Endometrial microvascular endothelial cells (primary cell): ENCODE measurements around the gene RPS6KA5. TPM values are rescaled to one million over a fixed set of nuclear protein-coding genes. Genes with fewer than 3 reads are reported as not detected.
"Not testable (repeated sequence)": the region's sequence is repeated elsewhere in the genome, so short reads cannot be mapped to it uniquely, and the experiment has no call there.

Experiments
- in situ Hi-C: cut with HindIII; loops from 2 replicates; pipeline ENCODE4 v1.10.0; 2017; ENCODE audit warnings: low sequenced_read_pairs, low pct_unique_long_range_greater_than_20kb; ENCODE audit errors: inconsistent ontology term
- total RNA-seq: library from RNA; depleted of rRNA; stranded (reverse); fragments of >200 nt; gene quantifications from one replicate; pipeline ENCODE4 v1.2.3, GENCODE V29; 2015; ENCODE audit errors: inconsistent ontology term

RPS6KA5 gene
- total RNA-seq, 1 donor from 2014 or later = 2.5 TPM

GRCh38 chr14:90857866-90858265 lies 202.6 kb downstream of the RPS6KA5 start:
- in situ Hi-C loops = no loop called here

GRCh38 chr14:90856115-90856514 lies 204.3 kb downstream of the RPS6KA5 start:
- in situ Hi-C loops = not testable (repeated sequence)

GRCh38 chr14:90853116-90853515 lies 207.3 kb downstream of the RPS6KA5 start:
- in situ Hi-C loops = no loop called here

GRCh38 chr14:90851327-90852036 lies 209.0 kb downstream of the RPS6KA5 start:
- in situ Hi-C loops = no loop called here

- in situ Hi-C loops = no loop called here
These were observed 210.0 kb downstream of the RPS6KA5 start for GRCh38 chr14:90850487-90850886.

GRCh38 chr14:90849787-90850444 lies 210.5 kb downstream of the RPS6KA5 start:
- in situ Hi-C loops = no loop called here

- in situ Hi-C loops = no loop called here
These were observed 211.3 kb downstream of the RPS6KA5 start for GRCh38 chr14:90848944-90849731.

GRCh38 chr14:90846511-90846910 lies 213.9 kb downstream of the RPS6KA5 start:
- in situ Hi-C loops = no loop called here

- in situ Hi-C loops = no loop called here
These were observed 216.1 kb downstream of the RPS6KA5 start for GRCh38 chr14:90844321-90844720.

GRCh38 chr14:90842726-90843125 lies 217.7 kb downstream of the RPS6KA5 start:
- in situ Hi-C loops = no loop called here

GRCh38 chr14:90840667-90841066 lies 219.8 kb downstream of the RPS6KA5 start:
- in situ Hi-C loops = not testable (repeated sequence)

- in situ Hi-C loops = no loop called here
These were observed 220.6 kb downstream of the RPS6KA5 start for GRCh38 chr14:90839889-90840266.

GRCh38 chr14:90839024-90839888 lies 221.2 kb downstream of the RPS6KA5 start:
- in situ Hi-C loops = no loop called here

- in situ Hi-C loops = not testable (repeated sequence)
These were observed 221.9 kb downstream of the RPS6KA5 start for GRCh38 chr14:90838531-90838930.

GRCh38 chr14:90837355-90837754 lies 223.1 kb downstream of the RPS6KA5 start:
- in situ Hi-C loops = no loop called here

GRCh38 chr14:90836692-90837063 lies 223.8 kb downstream of the RPS6KA5 start:
- in situ Hi-C loops = no loop called here

- in situ Hi-C loops = no loop called here
These were observed 228.6 kb downstream of the RPS6KA5 start for GRCh38 chr14:90831821-90832220.

- in situ Hi-C loops = no loop called here
These were observed 229.3 kb downstream of the RPS6KA5 start for GRCh38 chr14:90830931-90831701.
